Kidney capillary endothelial cell (primary cell): ENCODE data around the gene SIX3.

Experiments
- DNase-seq: peaks from one replicate; pipeline ENCODE4 v3.0.0-alpha.2; 2018; ENCODE audit warnings: low spot score

SIX3 gene

GRCh38 chr2:44941551-44942234, at the start of gene SIX3:
Gene SIX3, plus strand, starts transcription at chr2:44941702. Its CDS starts 403 bp downstream, at chr2:44942105.
- no peak for DNase-seq

- DNase-seq, result no peak
These were observed 47.4 kb upstream of the SIX3 start for GRCh38 chr2:44894058-44894457.

- no peak for DNase-seq
These were observed 46.4 kb upstream of the SIX3 start for GRCh38 chr2:44895061-44895460.

GRCh38 chr2:44897406-44897805, 44.1 kb upstream of the SIX3 start:
- no peak for DNase-seq

- no peak for DNase-seq
These were observed 39.0 kb upstream of the SIX3 start for GRCh38 chr2:44902217-44903137.

- no peak for DNase-seq
These were observed 36.9 kb upstream of the SIX3 start for GRCh38 chr2:44904578-44904977.

- DNase-seq, result no peak
These were observed 34.5 kb upstream of the SIX3 start for GRCh38 chr2:44906972-44907371.

GRCh38 chr2:44909831-44910230, 31.7 kb upstream of the SIX3 start:
- DNase-seq, result no peak

- no peak for DNase-seq
These were observed 28.8 kb upstream of the SIX3 start for GRCh38 chr2:44912660-44913059.

- no peak for DNase-seq
These were observed 25.2 kb upstream of the SIX3 start for GRCh38 chr2:44916291-44916690.

GRCh38 chr2:44918095-44918775, 23.3 kb upstream of the SIX3 start:
- DNase-seq, result no peak

- DNase-seq, result no peak
These were observed 20.8 kb upstream of the SIX3 start for GRCh38 chr2:44920751-44921150.

- no peak for DNase-seq
These were observed 18.7 kb upstream of the SIX3 start for GRCh38 chr2:44922776-44923175.

- DNase-seq, result no peak
These were observed 15.9 kb upstream of the SIX3 start for GRCh38 chr2:44925561-44926136.

- DNase-seq, result no peak
These were observed 14.5 kb upstream of the SIX3 start for GRCh38 chr2:44926957-44927356.

GRCh38 chr2:44927985-44928482, 13.5 kb upstream of the SIX3 start:
- DNase-seq, result no peak

- DNase-seq, result no peak
These were observed 12.9 kb upstream of the SIX3 start for GRCh38 chr2:44928483-44929158.

GRCh38 chr2:44929159-44929734, 12.3 kb upstream of the SIX3 start:
- no peak for DNase-seq

- DNase-seq, result no peak
These were observed 11.7 kb upstream of the SIX3 start for GRCh38 chr2:44929735-44930273.

- no peak for DNase-seq
These were observed 11.0 kb upstream of the SIX3 start for GRCh38 chr2:44930274-44931197.
